Astrocyte (in vitro differentiated cells and primary cell): ENCODE data around the gene CTSS. TPM values are rescaled to one million over a fixed set of nuclear protein-coding genes. Genes with fewer than 3 reads are reported as not detected.

Experiments
- DNase-seq: peaks from one replicate; pipeline ENCODE4 v3.0.0-alpha.2; 2010; ENCODE audit warnings: low read depth
- FAIRE-seq: peaks from 2 replicates; lab custom pipeline; 2011; peaks lifted over from hg19 to GRCh38; lab: Jason Lieb, UNC
- H2AFZ ChIP-seq: 2 replicates; pipeline ENCODE4 v1.6.0; 2012; ENCODE audit warnings: low read depth, low read length, inconsistent platforms
- H3K27ac ChIP-seq: 2 replicates; pipeline ENCODE4 v1.5.1; 2011; ENCODE audit warnings: low read depth, low read length, inconsistent platforms
- H3K27me3 ChIP-seq: 2 replicates; pipeline ENCODE4 v1.6.0; 2011; ENCODE audit warnings: low read length, inconsistent platforms; ENCODE audit not compliant: insufficient read depth
- H3K36me3 ChIP-seq: 2 replicates; pipeline ENCODE4 v1.5.1; 2011; ENCODE audit warnings: low read length, inconsistent platforms; ENCODE audit not compliant: insufficient read depth
- H3K4me1 ChIP-seq: 2 replicates; pipeline ENCODE4 v1.5.1; 2011; ENCODE audit warnings: low read length, inconsistent platforms; ENCODE audit not compliant: insufficient read depth
- H3K4me2 ChIP-seq: 2 replicates; pipeline ENCODE4 v1.6.0; 2012; ENCODE audit warnings: low read length, inconsistent platforms
- H3K4me3 ChIP-seq: 2 replicates; pipeline ENCODE4 v1.5.1; 2011; ENCODE audit warnings: low read depth, mild to moderate bottlenecking, low read length, inconsistent platforms; ENCODE audit not compliant: insufficient read depth
- H3K79me2 ChIP-seq: 2 replicates; pipeline ENCODE4 v1.6.0; 2012; ENCODE audit warnings: mild to moderate bottlenecking, low read length, inconsistent platforms; ENCODE audit not compliant: insufficient read depth
- H3K9ac ChIP-seq: 2 replicates; pipeline ENCODE4 v1.6.0; 2012; ENCODE audit warnings: mild to moderate bottlenecking, low read length, inconsistent platforms
- H3K9me3 ChIP-seq: 2 replicates; pipeline ENCODE4 v1.5.1; 2012; ENCODE audit warnings: low read depth, mild to moderate bottlenecking, low read length, inconsistent platforms; ENCODE audit not compliant: insufficient read depth
- H4K20me1 ChIP-seq: 2 replicates; pipeline ENCODE4 v1.6.0; 2012; ENCODE audit warnings: low read length, inconsistent platforms; ENCODE audit not compliant: insufficient read depth
- H3K27ac Mint-ChIP-seq: one replicate; pipeline ENCODE4 v1.8.0; 2021; ENCODE audit warnings: mild to moderate bottlenecking, mixed read lengths; ENCODE audit not compliant: unreplicated experiment
- H3K27me3 Mint-ChIP-seq: one replicate; pipeline ENCODE4 v1.8.0; 2021; ENCODE audit warnings: low read depth, mixed read lengths; ENCODE audit not compliant: unreplicated experiment
- H3K36me3 Mint-ChIP-seq: one replicate; pipeline ENCODE4 v1.8.0; 2021; ENCODE audit warnings: low read depth, mixed read lengths; ENCODE audit not compliant: unreplicated experiment
- H3K4me1 Mint-ChIP-seq: one replicate; pipeline ENCODE4 v1.8.0; 2021; ENCODE audit warnings: low read depth, mixed read lengths; ENCODE audit not compliant: unreplicated experiment
- H3K4me3 Mint-ChIP-seq: one replicate; pipeline ENCODE4 v1.8.0; 2021; ENCODE audit warnings: mild to moderate bottlenecking, moderate library complexity, mixed read lengths; ENCODE audit not compliant: unreplicated experiment
- H3K9me3 Mint-ChIP-seq: one replicate; pipeline ENCODE4 v1.8.0; 2021; ENCODE audit warnings: mild to moderate bottlenecking, mixed read lengths; ENCODE audit not compliant: unreplicated experiment
- CTCF ChIP-seq: IDR thresholded peaks from 2 replicates; pipeline ENCODE4 v1.5.1; 2011; ENCODE audit warnings: low read depth, mild to moderate bottlenecking, inconsistent platforms, low read length, moderate library complexity; ENCODE audit not compliant: insufficient read depth
- EZH2 ChIP-seq: IDR thresholded peaks from 2 replicates; pipeline ENCODE4 v1.6.1; 2012; ENCODE audit warnings: mild to moderate bottlenecking, low read length, inconsistent platforms; ENCODE audit not compliant: insufficient read depth
- total RNA-seq: library from RNA; stranded (reverse); gene quantifications from 2 replicates; pipeline ENCODE4 v1.2.1, GENCODE V29; 2021

The CTSS gene
- total RNA-seq, 1 donor from 2014 or later: 0.61 TPM

- Histone ChIP-seq H3K9ac (no peak overlapping the region), H2AFZ (no peak overlapping the region), H3K27me3 (no peaks in the 10 kb centered on the region), H3K9me3 (no peaks in the 10 kb centered on the region), H4K20me1 (no peaks in the 10 kb centered on the region), H3K36me3 (peaks cover 7% of the 10 kb centered on the region), H3K4me1 (no peaks in the 10 kb centered on the region), H3K4me3 (no peak overlapping the region), H3K4me2 (no peak overlapping the region), H3K27ac (no peak overlapping the region), H3K79me2 (no peaks in the 10 kb centered on the region)
- no peak for DNase-seq
- H3K9me3 Mint-ChIP-seq: no peaks in the 10 kb centered on the region
- H3K4me1 Mint-ChIP-seq: no peaks in the 10 kb centered on the region
- no peak for TF ChIP-seq EZH2
- no peak for TF ChIP-seq CTCF
- peaks cover 2% of the 10 kb centered on the region for H3K27me3 Mint-ChIP-seq
- no peak for FAIRE-seq
- H3K27ac Mint-ChIP-seq: no peak overlapping the region
- H3K4me3 Mint-ChIP-seq: no peak overlapping the region
- H3K36me3 Mint-ChIP-seq: peaks cover 7% of the 10 kb centered on the region
These were observed 26.0 kb upstream of the CTSS start for GRCh38 chr1:150791585-150791984.

- no peaks in the 10 kb centered on the region for H3K4me1 ChIP-seq
- no peak overlapping the region for H3K4me3 ChIP-seq
- no peak overlapping the region for H3K27ac ChIP-seq
- Mint-ChIP-seq H3K27me3 (peaks cover 2% of the 10 kb centered on the region), H3K27ac (no peak overlapping the region), H3K36me3 (peaks cover 1% of the 10 kb centered on the region), H3K4me1 (no peaks in the 10 kb centered on the region), H3K9me3 (no peaks in the 10 kb centered on the region), H3K4me3 (no peak overlapping the region)
- no peak overlapping the region for H2AFZ ChIP-seq
- no peaks in the 10 kb centered on the region for H3K27me3 ChIP-seq
- TF ChIP-seq EZH2 (no peak), CTCF (no peak)
- no peaks in the 10 kb centered on the region for H3K79me2 ChIP-seq
- no peak overlapping the region for H3K9ac ChIP-seq
- H3K36me3 ChIP-seq: no peaks in the 10 kb centered on the region
- DNase-seq (no peak), FAIRE-seq (no peak)
- no peak overlapping the region for H3K4me2 ChIP-seq
- H4K20me1 ChIP-seq: no peaks in the 10 kb centered on the region
- no peaks in the 10 kb centered on the region for H3K9me3 ChIP-seq
These were observed 23.8 kb upstream of the CTSS start for GRCh38 chr1:150789396-150789795.

DNA sequence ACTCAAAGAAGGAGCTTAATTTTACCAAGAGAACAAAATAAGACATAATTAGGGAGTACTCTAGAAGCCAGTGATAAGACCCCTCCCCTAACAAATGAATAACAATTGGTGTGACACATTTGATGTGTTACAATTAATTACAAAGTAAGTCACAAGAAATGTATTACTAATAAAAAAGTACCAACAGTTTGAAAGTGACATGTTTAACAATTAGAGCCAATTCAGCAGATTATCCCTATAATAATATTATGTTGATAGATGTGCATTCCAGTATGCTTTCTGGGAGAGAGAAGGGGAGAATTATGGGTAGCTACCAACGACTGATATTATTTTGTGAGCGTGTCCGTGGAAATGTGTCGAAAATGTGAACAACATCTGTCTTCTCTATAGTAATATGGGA lies 23.4 kb upstream of the CTSS start:
- no peak for DNase-seq

More for the DNA sequence above, 23.4 kb upstream of the CTSS start:
- Histone ChIP-seq H4K20me1 (no peaks in the 10 kb centered on the region), H2AFZ (no peak overlapping the region), H3K27me3 (no peaks in the 10 kb centered on the region), H3K36me3 (no peaks in the 10 kb centered on the region), H3K9ac (no peak overlapping the region), H3K4me2 (no peak overlapping the region), H3K4me3 (no peak overlapping the region), H3K4me1 (no peaks in the 10 kb centered on the region), H3K79me2 (no peaks in the 10 kb centered on the region), H3K27ac (no peak overlapping the region), H3K9me3 (no peaks in the 10 kb centered on the region)
- Mint-ChIP-seq H3K4me1 (no peaks in the 10 kb centered on the region), H3K4me3 (no peak overlapping the region), H3K9me3 (no peaks in the 10 kb centered on the region), H3K27ac (no peak overlapping the region), H3K36me3 (peaks cover 1% of the 10 kb centered on the region), H3K27me3 (peaks cover 2% of the 10 kb centered on the region)
- TF ChIP-seq CTCF (no peak), EZH2 (no peak)
- FAIRE-seq: no peak
